HEK293T (cell line): ENCODE data around the gene SLC35F3.

Experiments
- ARNT ChIP-seq: fragments of 450-650 bp; IDR thresholded peaks from 2 replicates; pipeline ENCODE4 v1.6.1; 2017; ENCODE audit warnings: mild to moderate bottlenecking
- FOXA1 ChIP-seq: fragments of 450-650 bp; IDR thresholded peaks from 2 replicates; pipeline ENCODE4 v1.6.1; 2016; ENCODE audit warnings: mild to moderate bottlenecking
- FOXK2 ChIP-seq: fragments of 450-650 bp; IDR thresholded peaks from 2 replicates; pipeline ENCODE4 v1.6.1; 2016; ENCODE audit warnings: mild to moderate bottlenecking
- HDGF ChIP-seq: fragments of 450-650 bp; IDR thresholded peaks from 2 replicates; pipeline ENCODE4 v1.6.1; 2017; ENCODE audit warnings: antibody characterized with exemption, borderline replicate concordance
- L3MBTL2 ChIP-seq: fragments of 450-650 bp; conservative IDR thresholded peaks from 2 replicates; pipeline ENCODE4 v1.6.1; 2016; ENCODE audit warnings: mild to moderate bottlenecking
- TARDBP ChIP-seq: fragments of 450-650 bp; IDR thresholded peaks from 2 replicates; pipeline ENCODE4 v1.6.1; 2016

GRCh38 chr1:233951804-233952203, 47.3 kb downstream of the SLC35F3 start:
- TF ChIP-seq HDGF, result no peak
- no peak for TF ChIP-seq FOXA1
- TF ChIP-seq ARNT, result no peak
- TF ChIP-seq L3MBTL2, result no peak
- TF ChIP-seq FOXK2, result no peak
- no peak for TF ChIP-seq TARDBP
